Spleen (tissue), 7 donors: ENCODE results near the gene FAM3B.

ENCODE experiments used
- POLR2A ChIP-seq, 3 donors: fragments of 450-650 bp; IDR thresholded peaks; one replicate each; pipeline ENCODE4 v1.5.1; 2017; ENCODE audit warnings: antibody characterized with exemption in 3 of 3, mild to moderate bottlenecking in 1 of 3
- POLR2AphosphoS5 ChIP-seq, 3 donors: sonication (generic); formaldehyde crosslinking; IDR thresholded peaks; one replicate each; pipeline ENCODE4 v1.5.1; 2017; ENCODE audit warnings: antibody characterized with exemption in 3 of 3
- TF ChIP-seq, protein P1 (sequence below), 11 experiments: fragments of 200-600 bp in 7 of 11; fragments of 450-650 bp in 4 of 11; sonication (generic) in 4 of 11; IDR thresholded peaks in 8 of 11; conservative IDR thresholded peaks in 3 of 11; 1 replicate in 7 of 11; 2 replicates in 4 of 11; pipeline versions ENCODE4 v1.4.0 to v1.8.0; 2016 to 2021; ENCODE audit warnings: antibody characterized with exemption in 11 of 11, inconsistent platforms in 4 of 11, mild to moderate bottlenecking in 1 of 11
- donor health status: DM: no; HTN: no; CAD: no; lungs with moderate emphysema.
- donor health status: DM: no; HTN: no; CAD: no.
- donor health status: DM: no; HTN: no; CAD: no.

DNA sequence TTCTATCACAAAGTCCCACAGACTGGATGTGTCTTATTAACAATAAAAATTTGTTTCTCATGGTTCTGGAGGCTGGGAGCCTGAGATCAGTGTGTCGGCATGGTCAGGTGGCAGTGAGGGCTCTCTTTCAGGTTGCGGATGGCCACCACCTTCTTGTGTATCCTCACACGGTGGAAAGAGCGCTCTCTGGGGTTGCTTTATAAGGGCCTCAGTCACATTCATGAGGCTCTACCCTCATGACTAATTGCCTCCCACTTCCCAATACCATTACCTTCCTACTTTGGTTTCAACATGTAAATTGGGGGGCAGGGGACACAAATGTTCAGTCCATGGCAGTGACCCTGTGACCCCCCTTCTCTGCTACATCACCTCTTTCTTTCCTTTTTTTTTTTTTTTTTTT, 88.7 kb downstream of the FAM3B start:
- TF ChIP-seq, protein P1, sequence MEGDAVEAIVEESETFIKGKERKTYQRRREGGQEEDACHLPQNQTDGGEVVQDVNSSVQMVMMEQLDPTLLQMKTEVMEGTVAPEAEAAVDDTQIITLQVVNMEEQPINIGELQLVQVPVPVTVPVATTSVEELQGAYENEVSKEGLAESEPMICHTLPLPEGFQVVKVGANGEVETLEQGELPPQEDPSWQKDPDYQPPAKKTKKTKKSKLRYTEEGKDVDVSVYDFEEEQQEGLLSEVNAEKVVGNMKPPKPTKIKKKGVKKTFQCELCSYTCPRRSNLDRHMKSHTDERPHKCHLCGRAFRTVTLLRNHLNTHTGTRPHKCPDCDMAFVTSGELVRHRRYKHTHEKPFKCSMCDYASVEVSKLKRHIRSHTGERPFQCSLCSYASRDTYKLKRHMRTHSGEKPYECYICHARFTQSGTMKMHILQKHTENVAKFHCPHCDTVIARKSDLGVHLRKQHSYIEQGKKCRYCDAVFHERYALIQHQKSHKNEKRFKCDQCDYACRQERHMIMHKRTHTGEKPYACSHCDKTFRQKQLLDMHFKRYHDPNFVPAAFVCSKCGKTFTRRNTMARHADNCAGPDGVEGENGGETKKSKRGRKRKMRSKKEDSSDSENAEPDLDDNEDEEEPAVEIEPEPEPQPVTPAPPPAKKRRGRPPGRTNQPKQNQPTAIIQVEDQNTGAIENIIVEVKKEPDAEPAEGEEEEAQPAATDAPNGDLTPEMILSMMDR (IDR thresholded peaks at IDR 0.05 in 8 of 11, conservative IDR thresholded peaks at IDR 0.05 in 3 of 11) = no peak
- TF ChIP-seq POLR2A (IDR thresholded peaks at IDR 0.05) (no peak), POLR2AphosphoS5 (IDR thresholded peaks at IDR 0.05) (no peak)
